ELF-1 (cell line): ENCODE measurements around the gene MPRIP.
"Not testable (repeated sequence)": the region's sequence is repeated elsewhere in the genome, so short reads cannot be mapped to it uniquely, and the experiment has no call there.

Experiments
- DNase-seq: peaks from one replicate; pipeline ENCODE4 v3.0.0-alpha.2; 2016; ENCODE audit warnings: low read depth, low spot score

MPRIP gene

DNA sequence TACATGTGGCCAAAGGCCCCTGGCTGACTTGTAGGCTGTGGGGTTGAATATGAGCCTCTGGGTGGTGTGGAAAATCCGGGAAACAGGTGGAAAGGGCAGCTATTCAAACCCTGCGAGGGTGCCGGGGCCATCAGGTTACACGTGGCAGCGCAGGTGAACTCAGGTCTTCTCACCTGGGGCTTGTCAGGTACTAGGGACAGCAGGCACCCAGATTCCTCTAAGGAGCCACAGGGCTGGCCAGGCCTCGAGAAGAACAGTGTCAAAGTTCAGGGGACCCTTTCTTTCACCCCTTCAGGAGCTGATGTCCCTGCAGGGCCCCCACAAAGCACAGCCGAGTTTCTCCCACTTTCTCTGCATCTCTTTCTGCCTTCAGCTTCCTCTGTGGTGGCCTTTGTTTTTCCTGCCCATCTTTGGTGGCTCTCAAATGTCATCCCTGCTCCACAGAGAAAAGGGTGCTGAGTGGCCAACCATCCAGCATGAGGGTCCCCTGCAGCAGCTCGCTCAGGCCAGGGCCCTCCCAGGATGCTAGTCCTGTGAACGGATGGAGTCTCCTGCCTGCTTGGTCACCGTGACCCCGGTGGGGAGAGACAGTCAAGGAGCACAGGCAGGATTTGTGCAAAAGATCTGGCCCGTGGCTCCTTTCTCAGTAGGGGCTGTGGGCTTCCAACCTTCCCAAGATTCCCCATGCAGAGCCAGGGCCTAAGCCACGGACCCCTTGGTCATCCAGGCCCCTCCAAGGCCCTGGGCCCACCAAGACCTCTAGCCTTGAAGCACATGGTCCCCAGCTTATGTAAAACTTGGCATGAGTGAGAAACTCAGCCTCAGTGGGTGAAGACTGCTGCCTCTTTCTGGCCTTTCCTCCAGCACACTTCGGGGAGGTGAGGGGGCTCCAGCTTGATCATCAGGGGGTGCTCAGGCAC is 28.2 kb upstream of the MPRIP start:
- not testable (repeated sequence) for DNase-seq

DNA sequence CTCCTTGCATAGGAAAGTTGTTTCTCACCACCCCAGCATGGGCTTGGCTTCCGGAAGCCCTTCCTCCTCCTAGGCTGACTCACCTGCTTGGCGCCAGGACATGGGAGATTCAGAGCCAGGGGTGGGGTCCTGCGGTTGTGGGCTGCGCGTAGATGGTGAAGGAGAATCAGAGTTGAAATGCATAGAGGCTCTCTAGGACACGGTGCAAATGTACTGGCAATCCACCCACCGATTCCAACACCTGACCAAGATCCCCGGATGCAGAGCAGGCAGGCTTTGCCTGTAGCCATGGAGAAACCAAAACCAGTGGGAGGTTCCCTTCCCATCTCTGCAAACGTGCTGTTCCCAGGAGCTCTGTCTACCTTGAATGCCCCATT is 27.5 kb upstream of the MPRIP start:
- DNase-seq, result not testable (repeated sequence)

DNA sequence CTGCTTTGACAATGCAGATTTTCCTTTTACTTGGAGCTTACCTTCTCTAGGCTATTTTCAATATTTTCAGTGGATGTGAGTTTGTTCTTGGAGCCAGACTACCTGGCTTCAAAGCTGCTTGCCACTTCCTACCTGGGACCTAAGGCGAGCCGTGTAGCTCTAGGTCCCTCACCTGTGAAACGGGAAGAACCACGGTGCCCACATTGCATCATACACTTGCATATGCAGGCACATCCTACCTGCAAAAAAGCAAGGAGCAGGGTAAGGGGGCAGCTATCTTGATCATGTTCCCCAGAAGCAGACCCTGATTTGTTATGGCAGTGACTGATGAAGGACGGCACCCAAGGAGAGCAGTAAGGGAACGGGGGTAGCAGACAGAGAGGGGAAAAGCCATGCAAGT is 27.0 kb upstream of the MPRIP start:
- DNase-seq, result no peak

DNA sequence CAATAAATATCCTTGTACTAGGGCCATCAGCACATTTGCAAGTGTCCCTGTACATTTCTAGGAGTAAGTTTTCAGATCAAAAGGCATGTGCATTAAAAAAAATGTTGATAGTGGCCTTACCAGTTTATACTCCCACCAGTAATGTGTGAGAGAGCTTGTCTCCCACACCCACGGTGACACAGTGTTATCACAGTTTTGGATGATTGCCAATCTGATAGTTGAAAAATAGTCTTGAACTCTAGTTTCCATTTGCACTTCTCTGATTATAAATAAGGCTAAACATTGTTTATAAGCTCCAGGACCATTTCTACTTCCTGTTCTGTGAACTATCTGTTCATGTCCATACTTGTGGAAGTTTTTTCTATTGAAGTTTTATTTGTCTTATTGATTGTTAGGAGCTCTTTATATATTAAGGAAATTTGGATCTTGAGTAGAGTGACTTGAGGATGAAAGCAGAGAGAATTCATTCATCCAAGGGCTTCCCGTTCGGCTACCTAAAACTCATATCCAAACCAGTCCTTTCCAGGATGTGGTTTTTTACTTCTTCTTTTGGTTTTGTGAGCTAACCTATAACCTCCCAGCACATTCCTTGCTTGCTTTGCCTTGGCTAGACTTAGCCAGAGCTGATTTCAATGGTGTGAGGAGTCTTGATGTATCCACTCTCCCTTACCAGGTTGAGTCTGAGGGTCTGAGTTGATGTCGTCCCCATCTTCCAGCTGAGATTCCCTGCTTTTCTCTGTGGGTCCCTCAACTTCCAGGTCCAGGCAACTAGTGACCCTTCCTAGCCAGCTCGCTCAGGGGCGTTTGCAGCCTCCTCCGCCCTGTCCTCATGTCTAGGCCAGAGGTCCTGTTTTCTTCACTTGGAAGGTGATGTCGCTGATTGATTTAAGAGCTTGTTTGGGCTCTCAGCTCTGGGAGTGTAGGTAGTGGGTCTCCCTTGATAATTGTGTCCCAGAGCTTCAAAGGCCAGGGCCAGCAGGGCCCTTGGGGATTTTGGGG is 25.8 kb upstream of the MPRIP start:
- not testable (repeated sequence) for DNase-seq

DNA sequence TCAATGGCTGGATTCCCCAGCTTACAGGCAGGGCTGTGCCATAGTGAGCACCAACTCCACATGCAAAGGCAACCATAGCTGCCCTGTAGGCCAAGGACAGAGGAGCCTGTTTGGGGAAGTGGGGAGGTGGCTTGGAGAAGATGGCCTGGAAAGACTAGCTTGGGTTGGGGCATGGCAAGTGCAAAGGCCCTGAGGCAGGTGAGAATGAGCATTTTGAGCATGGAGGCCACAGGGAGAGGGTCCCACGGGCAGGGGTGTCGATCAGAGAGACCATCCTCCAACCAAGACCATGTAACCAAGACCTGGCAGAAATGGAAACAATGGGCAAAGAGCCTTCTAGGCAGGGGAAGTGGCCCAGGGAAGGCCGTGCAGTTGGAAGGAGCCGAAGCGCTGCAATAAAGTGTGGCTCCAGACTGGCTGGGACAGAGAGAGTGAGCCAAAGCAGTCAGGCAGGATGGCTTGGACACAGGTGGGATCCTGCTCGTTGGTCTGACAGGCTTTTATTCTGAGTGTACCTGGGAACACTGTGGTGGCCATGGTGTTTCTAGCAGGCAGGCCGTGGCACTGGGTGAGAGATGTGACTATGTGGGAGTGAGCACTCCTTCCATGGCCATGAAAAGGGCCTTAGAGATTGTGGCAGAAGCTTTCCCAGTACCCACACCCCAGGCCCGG is 24.8 kb upstream of the MPRIP start:
- no peak for DNase-seq

DNA sequence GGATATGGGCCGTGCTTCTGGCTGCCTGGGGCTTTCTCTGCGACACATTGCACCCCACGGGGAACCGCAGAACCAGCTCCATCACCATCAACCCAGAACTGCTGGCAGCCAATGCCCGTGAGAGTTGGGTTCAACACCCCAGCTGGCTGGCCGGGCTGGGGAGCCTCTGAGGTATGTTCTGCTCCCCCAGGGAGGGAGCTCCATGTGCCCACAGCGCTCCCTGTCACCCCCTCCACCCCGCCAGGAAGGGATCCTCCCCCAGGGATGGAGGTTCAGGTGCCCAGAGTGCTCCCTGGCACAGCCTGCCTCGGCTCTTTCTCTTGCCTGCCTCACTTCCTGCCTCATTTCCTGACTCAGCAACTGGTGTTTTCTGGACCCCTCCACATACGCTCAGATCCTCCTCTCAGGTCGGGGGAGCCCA is 24.2 kb upstream of the MPRIP start:
- DNase-seq, result no peak

DNA sequence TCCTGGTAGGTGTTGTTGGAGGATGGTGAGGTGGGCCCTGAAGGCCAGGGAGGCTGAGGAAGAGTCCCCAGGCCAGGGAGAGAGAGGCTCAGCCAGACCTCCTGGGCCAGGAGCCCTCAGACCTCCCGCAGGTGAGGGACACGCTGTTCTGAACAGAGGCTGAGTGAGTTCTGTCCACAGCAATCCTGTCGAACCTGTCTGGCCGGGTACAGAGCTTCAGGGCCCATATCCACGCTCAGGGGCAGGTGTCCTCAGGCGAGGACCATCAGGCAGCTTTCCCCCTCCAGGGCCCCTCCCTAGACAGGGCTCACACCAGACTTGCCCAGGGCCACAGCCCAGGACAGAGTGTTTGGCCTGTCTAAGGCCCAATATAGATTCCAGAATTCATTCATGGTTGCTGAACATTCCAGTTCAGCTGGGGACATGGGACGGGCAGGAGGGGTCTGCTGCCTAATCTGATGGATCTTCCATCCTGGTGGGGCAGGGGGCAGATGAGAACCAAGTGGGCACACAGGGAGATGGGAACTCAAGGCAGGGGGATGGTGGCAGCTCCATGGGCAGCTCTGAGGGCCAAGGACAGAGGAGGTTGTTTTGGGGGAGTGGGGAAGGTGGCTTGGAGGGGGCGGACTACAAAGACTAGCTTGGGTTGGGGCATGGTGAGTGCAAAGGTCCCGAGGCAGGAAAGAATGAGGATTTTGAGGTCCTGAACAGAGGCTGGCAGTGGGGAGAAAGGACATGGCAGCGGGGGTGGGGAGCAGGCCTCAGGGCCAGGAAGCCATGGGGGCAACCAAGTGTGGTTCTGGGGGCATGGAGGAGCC is 23.4 kb upstream of the MPRIP start:
- DNase-seq, result peak; percentile 89

DNA sequence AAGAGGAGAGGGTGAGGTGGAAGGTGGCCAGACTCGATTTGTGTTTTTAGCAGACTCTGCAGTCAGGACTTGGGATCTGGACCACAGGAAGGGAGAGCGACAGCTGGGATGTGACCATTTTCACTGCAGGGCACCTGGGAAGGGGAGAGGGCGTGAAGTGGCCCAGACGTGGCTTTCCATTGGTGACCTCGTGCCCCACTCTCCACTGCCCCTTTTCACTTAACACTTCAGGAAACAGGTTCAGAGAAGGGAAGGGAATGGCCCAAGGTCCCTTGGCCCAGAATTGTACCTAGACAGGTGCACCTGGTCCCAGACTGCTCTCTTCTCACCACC is 22.9 kb upstream of the MPRIP start:
- DNase-seq, result no peak

DNA sequence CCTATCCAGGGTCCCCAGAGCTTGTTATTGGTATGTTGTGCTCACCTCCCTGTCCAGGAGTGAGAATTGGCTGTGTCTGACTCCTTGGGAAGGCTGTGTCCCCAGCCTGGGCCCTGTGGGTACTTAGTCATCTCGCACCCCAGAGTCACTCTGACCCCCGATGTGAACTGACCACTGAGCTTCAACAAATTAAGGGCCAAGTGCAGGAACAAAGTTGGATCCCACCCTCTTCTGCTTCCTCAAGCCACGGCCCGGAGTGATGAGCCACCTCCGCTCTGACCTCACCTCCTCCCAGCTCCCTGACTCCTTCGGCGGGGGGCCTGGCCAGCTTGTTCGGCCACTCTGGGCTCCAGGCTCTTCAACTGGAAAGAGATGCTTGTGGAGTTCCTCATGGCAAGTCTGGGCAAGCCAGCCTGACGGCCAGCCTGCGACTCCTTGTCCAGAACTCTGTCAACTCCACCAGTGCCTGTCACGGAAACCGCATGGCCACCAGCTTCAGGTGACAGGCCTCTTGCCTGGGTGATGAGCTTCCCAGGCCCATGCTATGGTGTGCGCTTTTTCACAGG is 22.3 kb upstream of the MPRIP start:
- DNase-seq, result no peak

DNA sequence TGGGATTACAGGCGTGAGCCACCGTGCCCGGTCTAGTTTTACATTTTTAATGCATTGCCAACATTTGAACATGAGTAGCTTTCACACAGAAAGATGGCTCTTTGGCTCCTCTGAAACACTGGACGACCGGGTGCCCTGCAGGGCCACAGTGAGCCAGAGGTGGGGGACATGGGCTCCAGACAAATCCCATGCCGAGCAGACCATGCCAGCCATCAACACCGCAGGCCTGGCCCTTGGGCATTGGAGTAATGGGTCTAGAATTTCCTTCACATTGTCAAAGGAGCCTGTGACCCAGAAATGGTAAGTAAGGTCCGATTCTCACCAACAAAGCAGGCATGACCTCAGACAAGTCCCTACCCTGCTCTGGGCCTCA is 21.4 kb upstream of the MPRIP start:
- no peak for DNase-seq

DNA sequence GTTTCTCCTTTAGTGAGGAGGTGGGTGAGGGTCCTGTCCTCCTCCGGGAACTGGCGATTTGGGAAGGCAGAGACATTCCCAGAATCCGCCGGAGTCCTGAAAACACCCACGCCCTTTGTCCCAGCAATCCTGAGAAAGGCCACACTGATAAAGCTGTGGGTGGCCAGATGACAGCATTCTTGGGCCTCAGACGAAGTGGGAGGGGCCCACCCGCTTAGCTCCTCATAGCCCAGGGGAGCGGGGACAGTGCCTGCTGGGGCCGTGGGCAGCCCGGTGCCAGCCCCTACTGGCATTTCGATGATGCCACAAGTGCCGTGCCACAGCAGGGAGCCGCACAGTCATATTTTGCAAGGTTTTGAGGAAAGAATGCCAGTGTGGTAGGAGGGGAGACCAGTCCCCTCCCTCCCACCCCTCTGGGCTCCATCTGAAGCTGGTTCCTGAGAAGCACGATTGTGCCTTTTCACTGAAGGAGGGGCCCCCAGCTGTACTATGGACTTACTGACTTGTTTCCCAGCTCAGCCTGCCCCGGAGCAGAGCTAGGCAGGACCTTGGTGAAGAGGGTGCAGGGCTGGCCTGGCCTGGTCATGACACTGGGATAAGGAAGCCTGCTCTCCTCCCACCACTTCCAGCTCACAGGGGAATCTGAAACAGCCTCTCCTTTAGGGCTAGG is 20.9 kb upstream of the MPRIP start:
- peak; percentile 70 for DNase-seq

DNA sequence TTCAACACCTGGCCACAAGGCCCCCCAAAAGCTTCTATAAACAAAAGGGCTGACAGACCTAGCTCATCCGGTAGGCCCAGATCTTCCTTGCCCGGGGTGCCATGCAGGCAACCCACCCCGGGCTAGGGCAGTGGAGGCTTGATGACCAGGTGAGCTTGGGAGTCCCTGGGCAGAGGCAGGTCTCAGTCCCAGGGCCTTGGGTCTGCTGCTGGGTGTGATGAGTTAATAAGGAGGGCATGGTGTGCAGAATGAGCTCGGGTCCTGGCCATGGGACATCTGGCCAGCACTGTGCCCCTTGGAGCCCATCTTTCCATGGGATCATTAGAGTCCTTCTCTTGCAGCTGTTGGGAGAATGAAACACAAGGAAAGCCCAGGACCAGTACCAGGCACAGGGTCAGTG is 20.2 kb upstream of the MPRIP start:
- no peak for DNase-seq

DNA sequence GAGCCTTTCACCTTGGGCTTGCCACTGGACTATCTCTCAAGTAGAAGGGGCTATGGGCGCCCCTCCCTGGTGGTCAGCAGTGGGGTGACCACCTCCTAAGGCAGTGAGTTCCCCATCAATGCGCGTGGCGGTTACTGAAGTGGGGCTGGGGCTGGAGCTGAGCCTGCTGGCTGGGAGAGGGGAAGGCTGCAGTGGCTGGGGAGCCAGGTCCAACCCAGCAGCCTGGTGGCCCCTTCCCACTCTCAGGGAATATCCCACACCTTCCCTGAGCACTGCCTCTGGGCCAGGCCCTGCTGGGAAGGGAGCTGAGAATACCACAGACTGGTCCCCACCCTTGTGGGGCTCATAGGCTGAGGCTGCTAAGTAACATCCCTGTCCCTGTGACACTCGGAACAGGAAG is 19.8 kb upstream of the MPRIP start:
- DNase-seq, result no peak

DNA sequence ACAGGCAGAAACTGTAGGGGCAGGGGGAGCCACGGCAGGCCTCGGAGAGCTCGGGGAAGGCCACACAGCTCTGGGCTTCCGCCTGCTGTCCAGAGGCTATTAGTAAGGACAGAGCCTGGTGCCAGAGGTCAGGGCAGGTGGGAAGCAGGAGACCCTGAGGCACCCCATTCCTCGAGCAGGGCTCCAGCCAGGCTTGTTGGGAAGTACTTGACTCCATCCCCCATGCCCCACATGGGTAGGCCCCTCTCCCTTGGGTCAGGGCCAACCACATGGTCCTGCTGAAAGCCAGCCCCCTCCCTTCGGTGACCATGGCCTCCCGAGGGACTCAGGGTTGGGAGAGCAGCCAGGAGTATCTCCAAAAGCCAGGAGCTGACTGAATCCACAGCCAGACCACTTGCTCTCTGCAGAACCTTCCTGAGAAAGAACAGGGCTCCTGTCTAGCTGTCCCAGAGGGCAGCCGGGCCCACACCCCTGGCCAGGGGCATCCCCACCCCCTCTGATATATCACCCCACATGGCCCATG is 17.4 kb upstream of the MPRIP start:
- no peak for DNase-seq

DNA sequence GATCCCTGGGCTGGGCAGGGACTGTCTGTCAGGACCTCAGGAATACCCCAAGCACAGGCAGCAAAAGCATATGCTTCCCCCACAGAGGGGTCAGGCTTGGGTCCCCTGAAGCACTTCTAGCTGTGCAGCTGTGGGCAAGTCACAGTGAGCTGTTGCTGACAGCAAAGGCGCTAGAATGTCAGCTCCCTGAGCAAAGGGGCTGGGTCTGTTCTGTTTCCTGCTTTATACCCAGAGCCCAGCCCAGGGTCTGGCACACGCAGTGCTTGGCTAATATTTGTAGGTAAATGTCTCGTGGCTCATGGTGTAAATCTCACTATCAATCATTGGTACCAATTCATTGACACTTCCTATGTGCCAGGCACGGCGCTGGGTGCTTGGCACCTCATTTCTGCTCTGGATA is 16.6 kb upstream of the MPRIP start:
- no peak for DNase-seq

DNA sequence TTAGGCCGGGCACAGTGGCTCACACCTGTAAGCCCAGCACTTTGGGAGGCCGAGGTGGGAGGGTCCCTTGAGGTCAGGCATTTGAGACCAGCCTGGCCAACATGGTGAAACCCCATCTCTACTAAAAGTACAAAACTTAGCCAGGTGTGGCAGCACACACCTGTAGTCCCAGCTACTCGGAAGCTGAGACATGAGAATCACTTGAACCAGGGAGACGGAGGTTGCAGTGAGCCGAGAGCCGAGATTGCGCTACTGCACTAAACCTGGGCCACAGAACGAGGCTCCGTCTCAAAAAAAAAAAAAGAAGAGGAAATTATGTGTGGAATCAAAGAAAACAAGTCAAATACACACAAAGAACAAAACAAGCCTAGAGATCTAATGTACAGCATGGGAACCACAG is 16.1 kb upstream of the MPRIP start:
- no peak for DNase-seq

DNA sequence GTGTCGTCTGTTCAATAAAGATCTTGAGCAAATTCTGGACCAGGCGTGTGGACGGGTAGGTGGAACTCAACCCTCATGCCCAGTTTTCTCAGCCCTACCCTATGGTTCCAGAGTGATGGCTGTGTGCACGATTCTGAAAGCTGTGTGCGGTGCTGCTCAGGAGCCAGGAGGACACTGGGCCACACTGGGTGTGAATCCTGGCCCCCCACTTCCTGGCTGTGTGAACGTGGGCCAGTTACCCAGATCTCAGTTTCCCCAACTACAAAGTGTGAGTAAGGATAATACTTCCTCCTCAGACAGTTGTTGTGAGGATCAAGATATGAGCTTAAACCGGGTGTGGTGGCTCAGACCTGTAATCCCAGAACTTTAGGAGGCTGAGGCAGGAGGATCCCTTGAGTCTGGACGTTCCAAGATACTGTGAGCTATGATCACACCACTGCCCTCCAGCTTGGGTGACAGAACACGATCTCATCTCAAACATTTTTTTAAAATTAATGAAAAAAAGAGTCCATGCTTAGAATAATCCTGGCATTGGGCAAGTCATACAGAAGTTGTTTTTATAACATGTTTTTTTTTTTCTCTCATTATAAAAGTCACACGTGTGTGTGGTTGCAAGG is 14.7 kb upstream of the MPRIP start:
- DNase-seq, result no peak

DNA sequence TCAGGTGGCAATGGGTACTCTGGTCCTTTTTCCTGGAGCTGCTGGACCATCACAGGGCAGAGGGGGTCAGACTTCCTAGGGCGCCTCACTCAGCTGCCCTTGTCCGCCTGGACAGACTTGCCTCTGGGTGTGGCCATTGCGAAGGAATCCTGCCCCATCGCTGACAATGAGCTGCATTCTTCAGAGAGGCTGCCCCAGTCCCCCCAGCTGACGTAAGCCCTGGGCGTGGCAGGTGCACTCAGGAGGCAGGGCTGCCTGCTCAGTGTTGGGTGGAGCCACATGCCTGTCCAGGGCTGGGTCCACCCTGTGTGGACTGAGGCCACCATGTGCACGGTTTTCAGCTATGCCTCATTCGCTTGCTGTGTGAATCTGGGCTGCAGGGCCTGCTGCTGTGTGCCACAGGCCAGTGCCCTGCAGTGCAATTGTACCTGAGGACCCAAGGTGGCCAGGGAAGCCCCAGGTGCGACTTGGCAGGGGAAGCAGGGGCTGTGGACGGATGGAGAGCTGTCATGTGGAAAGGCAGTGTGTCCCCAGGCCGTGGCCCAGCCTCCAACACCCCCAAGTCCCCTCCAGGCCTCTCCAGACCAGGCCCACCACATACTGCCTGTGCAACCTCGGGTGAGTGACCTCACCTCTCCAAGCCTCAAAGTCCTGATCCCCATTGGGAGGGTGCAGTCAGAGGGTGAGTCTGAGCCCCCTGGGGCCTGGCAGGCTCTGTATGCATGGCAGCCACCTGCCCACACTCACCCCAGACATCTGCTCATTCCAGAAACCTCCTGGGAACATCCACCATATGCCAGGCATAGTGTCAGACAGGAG is 14.0 kb upstream of the MPRIP start:
- DNase-seq, result peak; percentile 97
